Activated CD4-positive, alpha-beta T cell treated with anti-CD3 and anti-CD28 coated beads, Interleukin-2, amount 10 ng/mL, durations not matched to agents 24 days and 14 days (primary cell): ENCODE results near the gene CXCL3. TPM values are rescaled to one million over a fixed set of nuclear protein-coding genes. Genes with fewer than 3 reads are reported as not detected.

Experiments used
- DNase-seq: peaks from one replicate; pipeline ENCODE4 v3.0.0; 2022
- H3K27ac Mint-ChIP-seq: one replicate; pipeline ENCODE4 v1.8.0; 2022; ENCODE audit warnings: mild to moderate bottlenecking, mixed read lengths
- H3K27me3 Mint-ChIP-seq: one replicate; pipeline ENCODE4 v1.8.0; 2022; ENCODE audit warnings: mixed read lengths
- H3K36me3 Mint-ChIP-seq: one replicate; pipeline ENCODE4 v1.8.0; 2022; ENCODE audit warnings: low read depth, mild to moderate bottlenecking, mixed read lengths
- H3K4me1 Mint-ChIP-seq: one replicate; pipeline ENCODE4 v1.8.0; 2021; ENCODE audit warnings: mixed read lengths
- H3K4me3 Mint-ChIP-seq: one replicate; pipeline ENCODE4 v1.8.0; 2022; ENCODE audit warnings: mild to moderate bottlenecking, moderate library complexity, mixed read lengths
- H3K9me3 Mint-ChIP-seq: one replicate; pipeline ENCODE4 v1.8.0; 2021; ENCODE audit warnings: mixed read lengths
- intact Hi-C: fragments of 100-400 bp; cut with micrococcal nuclease; formaldehyde crosslinking; loops from one replicate; pipeline ENCODE4 v1.15.1; 2023
- total RNA-seq: library from RNA; stranded (reverse); gene quantifications from 2 replicates; pipeline ENCODE4 v1.2.3, GENCODE V29; 2022

CXCL3 gene
- total RNA-seq, 1 donor from 2014 or later = not detected

DNA sequence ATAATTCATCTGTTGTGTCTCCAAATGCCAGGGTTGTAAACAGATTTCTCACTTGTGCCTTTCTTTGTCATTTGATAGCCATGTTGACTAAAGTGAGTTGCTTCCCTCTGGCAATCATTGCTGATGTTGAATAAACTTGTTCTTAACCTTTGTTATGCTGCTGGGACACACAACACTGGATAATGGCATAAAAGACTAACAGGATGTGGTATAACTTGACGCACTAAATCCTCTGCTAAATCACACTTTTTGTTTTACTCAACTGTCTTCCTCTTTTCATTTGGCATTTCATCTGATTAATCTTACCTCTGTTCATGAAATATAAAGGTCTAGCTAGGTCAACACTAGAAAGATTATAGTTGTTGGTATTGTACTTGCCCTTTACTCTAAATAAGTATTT is 22.4 kb downstream of the CXCL3 start:
- no peak overlapping the region for H3K4me3 Mint-ChIP-seq
- intact Hi-C loops = no loop called here
- peaks cover 3% of the 10 kb centered on the region for H3K9me3 Mint-ChIP-seq
- no peaks in the 10 kb centered on the region for H3K27me3 Mint-ChIP-seq
- no peak for DNase-seq
- peaks cover 13% of the 10 kb centered on the region for H3K4me1 Mint-ChIP-seq
- H3K27ac Mint-ChIP-seq = no peak overlapping the region
- H3K36me3 Mint-ChIP-seq = no peaks in the 10 kb centered on the region

DNA sequence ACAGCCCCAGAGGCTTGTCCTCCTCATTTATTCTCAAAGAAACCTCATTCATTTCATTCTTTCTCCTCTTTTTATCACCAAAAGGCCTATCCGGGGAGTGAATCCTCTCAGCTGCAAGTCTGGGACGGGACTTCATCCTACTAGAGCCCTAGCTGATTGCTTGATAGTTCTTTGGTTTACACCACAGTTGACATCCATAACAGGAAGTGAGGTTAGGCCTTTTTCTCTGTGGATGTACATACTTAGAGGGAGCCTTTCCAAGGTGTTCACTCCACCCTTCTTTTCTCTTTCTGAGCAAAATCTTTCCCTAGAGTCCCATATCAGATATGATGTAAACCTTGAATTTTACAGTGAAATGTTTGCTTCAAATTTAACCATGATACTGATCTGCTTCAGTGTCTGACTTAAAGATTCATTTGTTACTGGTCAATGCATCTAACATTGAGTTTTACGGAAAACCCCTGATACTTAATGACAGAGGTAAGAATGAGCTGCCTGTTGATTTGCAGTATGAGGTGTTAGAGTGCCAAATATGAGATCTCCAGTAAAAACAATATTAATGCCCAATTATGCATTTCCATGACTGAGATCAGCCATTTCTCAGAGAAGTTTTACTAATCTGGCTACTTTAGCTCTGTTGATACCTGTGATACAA is 23.2 kb downstream of the CXCL3 start:
- intact Hi-C loops = no loop called here
- no peak overlapping the region for H3K4me3 Mint-ChIP-seq
- DNase-seq = no peak
- no peak overlapping the region for H3K27ac Mint-ChIP-seq
- H3K36me3 Mint-ChIP-seq = no peaks in the 10 kb centered on the region
- H3K27me3 Mint-ChIP-seq = no peaks in the 10 kb centered on the region
- H3K4me1 Mint-ChIP-seq = peaks cover 13% of the 10 kb centered on the region
- H3K9me3 Mint-ChIP-seq = peaks cover 3% of the 10 kb centered on the region

DNA sequence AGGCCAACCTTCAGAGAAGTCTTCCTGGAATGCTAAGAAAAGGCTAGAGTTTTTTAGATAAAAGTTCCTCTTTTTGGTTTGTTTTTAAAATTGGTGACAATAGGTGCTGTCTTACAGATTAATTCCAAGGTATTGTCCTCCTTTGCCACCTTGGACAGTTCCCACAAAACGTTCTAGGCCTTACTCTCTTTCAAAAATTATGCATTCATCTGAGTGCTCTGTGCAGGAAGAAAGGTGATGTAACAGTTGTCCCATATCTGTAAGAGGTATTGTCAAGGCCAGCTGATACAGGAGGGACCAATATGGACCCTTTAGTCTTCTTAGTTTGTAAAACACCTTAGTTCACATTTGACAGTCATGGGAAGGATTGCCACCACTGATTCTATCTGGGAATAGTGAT is 24.2 kb downstream of the CXCL3 start:
- peaks cover 3% of the 10 kb centered on the region for H3K9me3 Mint-ChIP-seq
- intact Hi-C loops = no loop called here
- H3K4me3 Mint-ChIP-seq = no peak overlapping the region
- no peaks in the 10 kb centered on the region for H3K27me3 Mint-ChIP-seq
- H3K36me3 Mint-ChIP-seq = no peaks in the 10 kb centered on the region
- no peak for DNase-seq
- H3K27ac Mint-ChIP-seq = no peak overlapping the region
- peaks cover 13% of the 10 kb centered on the region for H3K4me1 Mint-ChIP-seq

DNA sequence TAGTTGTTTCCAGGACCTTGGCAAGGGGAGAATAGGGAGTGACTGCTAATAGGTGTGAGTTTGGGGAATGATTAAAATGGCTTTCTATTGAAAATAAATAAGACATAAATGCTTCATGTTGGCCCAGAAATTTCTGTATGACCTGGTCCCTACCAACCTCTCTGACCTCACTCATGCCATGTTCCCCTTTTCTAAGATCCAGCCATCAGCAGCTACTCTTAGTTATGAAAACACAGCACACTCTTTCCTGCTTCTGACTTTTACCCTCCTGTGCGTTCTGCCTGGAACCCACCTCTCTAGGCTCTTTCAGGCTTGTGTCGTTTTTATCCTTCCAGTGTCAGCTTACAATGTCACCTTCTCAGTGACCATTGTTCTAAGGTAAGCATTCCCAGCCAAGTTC is 25.2 kb downstream of the CXCL3 start:
- Mint-ChIP-seq H3K4me1 (peaks cover 10% of the 10 kb centered on the region), H3K9me3 (peaks cover 3% of the 10 kb centered on the region), H3K4me3 (no peak overlapping the region), H3K27ac (no peak overlapping the region), H3K36me3 (no peaks in the 10 kb centered on the region), H3K27me3 (no peaks in the 10 kb centered on the region)
- intact Hi-C loops = no loop called here
- no peak for DNase-seq

DNA sequence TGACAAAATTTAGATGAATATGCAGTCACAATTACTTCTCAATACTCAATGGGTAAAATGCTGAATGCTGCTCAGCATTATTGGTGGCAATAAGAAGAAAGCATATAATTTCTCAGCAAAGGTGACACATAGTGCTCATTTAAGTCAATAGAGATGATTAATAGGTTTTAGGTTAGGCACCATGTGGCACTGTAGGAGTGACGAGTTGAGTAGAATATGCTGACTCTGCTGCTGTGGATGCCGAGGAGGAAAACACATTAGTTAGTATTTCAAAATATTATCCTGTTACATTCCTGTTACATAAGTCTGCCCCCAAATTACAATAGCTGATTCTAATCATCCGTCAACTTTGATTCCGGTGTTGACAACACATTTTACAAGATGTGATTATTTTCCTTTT is 26.4 kb downstream of the CXCL3 start:
- intact Hi-C loops = no loop called here
- Mint-ChIP-seq H3K27me3 (no peaks in the 10 kb centered on the region), H3K36me3 (no peaks in the 10 kb centered on the region), H3K4me1 (peaks cover 10% of the 10 kb centered on the region), H3K4me3 (no peak overlapping the region), H3K9me3 (peaks cover 3% of the 10 kb centered on the region), H3K27ac (no peak overlapping the region)
- DNase-seq = no peak

GRCh38 chr4:74009307-74009706 is 29.2 kb downstream of the CXCL3 start:
- Mint-ChIP-seq H3K27me3 (peaks cover under 1% of the 10 kb centered on the region), H3K36me3 (no peaks in the 10 kb centered on the region), H3K27ac (no peak overlapping the region), H3K9me3 (no peaks in the 10 kb centered on the region), H3K4me1 (no peaks in the 10 kb centered on the region), H3K4me3 (no peak overlapping the region)
- no peak for DNase-seq
- intact Hi-C loops = no loop called here

DNA sequence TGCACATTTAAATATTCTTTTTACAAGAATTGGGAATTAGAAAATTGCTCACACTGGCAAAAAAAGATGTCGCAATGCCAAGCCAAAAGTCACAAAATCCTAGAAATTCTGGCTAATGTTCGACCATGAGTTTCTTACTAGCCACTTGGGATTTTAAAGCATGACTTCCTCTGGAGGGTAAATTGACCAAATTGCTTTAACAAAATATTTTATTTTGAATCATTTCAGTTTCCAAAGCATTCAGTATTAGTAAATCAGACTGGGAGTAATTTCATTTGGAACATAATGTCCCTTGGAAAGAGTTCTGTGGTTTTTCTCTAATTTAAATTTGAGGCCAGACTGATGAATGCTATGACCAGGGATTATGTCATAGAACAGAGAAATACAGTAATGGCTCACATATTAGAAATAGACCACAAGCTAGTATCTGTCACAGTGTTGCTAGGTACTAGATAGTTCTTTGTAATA is 32.4 kb downstream of the CXCL3 start:
- Mint-ChIP-seq H3K4me1 (no peaks in the 10 kb centered on the region), H3K36me3 (no peaks in the 10 kb centered on the region), H3K27me3 (peaks cover 2% of the 10 kb centered on the region), H3K27ac (no peak overlapping the region), H3K9me3 (no peaks in the 10 kb centered on the region), H3K4me3 (no peak overlapping the region)
- DNase-seq = no peak
- intact Hi-C loops = no loop called here

GRCh38 chr4:74005528-74005927 is 33.0 kb downstream of the CXCL3 start:
- Mint-ChIP-seq H3K4me1 (no peaks in the 10 kb centered on the region), H3K27me3 (peaks cover 2% of the 10 kb centered on the region), H3K27ac (no peak overlapping the region), H3K9me3 (peaks cover 2% of the 10 kb centered on the region), H3K4me3 (no peak overlapping the region), H3K36me3 (no peaks in the 10 kb centered on the region)
- intact Hi-C loops = no loop called here
- no peak for DNase-seq

- H3K4me3 Mint-ChIP-seq = no peak overlapping the region
- no peak overlapping the region for H3K27ac Mint-ChIP-seq
- no peak for DNase-seq
- H3K9me3 Mint-ChIP-seq = peaks cover 2% of the 10 kb centered on the region
- no peaks in the 10 kb centered on the region for H3K4me1 Mint-ChIP-seq
- H3K36me3 Mint-ChIP-seq = no peaks in the 10 kb centered on the region
- peaks cover 3% of the 10 kb centered on the region for H3K27me3 Mint-ChIP-seq
- intact Hi-C loops = no loop called here
Measured at GRCh38 chr4:74004668-74005067, 33.8 kb downstream of the CXCL3 start.

DNA sequence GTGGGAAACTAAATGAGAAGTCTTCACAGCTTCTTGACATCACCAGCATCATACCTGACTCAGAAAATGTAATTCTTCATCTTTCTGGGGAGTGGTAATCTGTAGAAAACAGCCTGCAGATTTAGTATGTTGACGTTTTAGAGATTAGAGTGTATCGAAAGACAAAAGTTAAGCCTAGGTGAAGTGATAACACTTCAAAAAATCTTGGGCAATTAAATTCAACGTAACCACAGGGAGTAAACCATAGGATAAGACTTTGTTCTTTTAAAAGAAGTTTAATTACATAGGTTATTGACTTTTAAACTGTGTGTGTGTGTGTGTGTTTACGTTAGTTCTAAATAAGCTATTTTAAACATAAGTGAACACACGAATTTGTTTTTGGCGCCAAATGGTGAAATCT is 38.2 kb downstream of the CXCL3 start:
- Mint-ChIP-seq H3K36me3 (no peaks in the 10 kb centered on the region), H3K27me3 (peaks cover 21% of the 10 kb centered on the region), H3K27ac (no peak overlapping the region), H3K4me1 (no peaks in the 10 kb centered on the region), H3K9me3 (peaks cover 2% of the 10 kb centered on the region), H3K4me3 (no peak overlapping the region)
- no peak for DNase-seq
- intact Hi-C loops = no loop called here

DNA sequence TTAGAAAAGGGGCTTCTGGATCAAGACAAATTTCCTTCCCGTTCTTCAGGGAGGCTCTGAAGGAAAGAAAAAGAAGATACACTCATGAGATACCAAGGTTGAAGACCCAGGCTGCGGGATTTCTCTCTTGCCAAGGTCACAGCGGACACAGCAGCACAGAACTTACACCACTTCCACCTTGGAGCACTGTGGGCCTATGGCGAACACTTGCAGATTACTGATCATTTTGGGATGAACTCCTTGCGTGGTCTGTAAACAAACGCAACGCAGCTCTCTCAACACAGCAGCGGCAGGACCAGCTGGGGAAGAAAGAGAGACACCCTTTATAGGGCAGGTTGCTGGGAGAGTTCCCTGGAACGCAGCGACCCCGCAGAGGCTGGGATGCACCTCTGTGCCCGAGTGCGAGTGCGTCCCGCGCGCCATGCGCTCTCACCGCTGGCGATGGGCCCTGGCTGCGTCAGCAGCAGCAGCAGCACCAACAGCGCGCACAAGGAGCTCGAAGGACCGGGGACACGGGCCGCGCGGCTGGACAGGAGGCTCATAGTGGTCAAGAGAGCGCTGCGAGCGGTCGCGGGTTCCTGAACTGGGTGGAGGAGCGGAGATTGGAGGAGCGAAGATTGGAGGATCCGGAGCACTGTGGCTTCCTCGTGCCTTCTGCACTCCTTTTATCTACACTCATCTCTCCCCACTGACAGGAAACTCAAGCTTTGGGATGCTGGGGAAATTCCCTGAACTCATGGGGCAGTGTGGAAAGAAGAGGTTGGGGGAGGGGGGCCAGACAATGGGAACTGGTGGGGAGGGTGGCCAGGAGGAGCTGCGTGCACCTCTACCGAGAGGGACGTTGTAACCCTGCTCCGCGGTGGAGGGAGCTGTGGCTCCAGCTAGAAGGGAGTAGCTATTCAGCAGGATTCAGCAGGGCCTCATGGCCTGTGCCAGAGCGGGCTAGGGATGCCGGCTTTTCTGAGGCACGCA is 40.2 kb downstream of the CXCL3 start, which contains the start of gene CXCL5:
TSS of gene CXCL5 (minus strand) at position 638 of the 972 bp plus-strand sequence. CDS start at position 542, 96 bp downstream.
- intact Hi-C loops = no loop called here
- Mint-ChIP-seq H3K9me3 (peaks cover 2% of the 10 kb centered on the region), H3K27ac (no peak within 1 kb of the TSS), H3K27me3 (peaks cover 19% of the 10 kb centered on the region), H3K4me1 (no peaks in the 10 kb centered on the region), H3K4me3 (no peak within 1 kb of the TSS), H3K36me3 (no peaks in the 10 kb centered on the region)
- DNase-seq = no peak

GRCh38 chr4:73992050-73992449 is 46.4 kb downstream of the CXCL3 start:
- intact Hi-C loops = no loop called here
- Mint-ChIP-seq H3K36me3 (no peaks in the 10 kb centered on the region), H3K27me3 (peaks cover 1% of the 10 kb centered on the region), H3K27ac (no peak overlapping the region), H3K9me3 (no peaks in the 10 kb centered on the region), H3K4me1 (no peaks in the 10 kb centered on the region), H3K4me3 (no peak overlapping the region)
- no peak for DNase-seq

- Mint-ChIP-seq H3K9me3 (no peaks in the 10 kb centered on the region), H3K27me3 (peaks cover 1% of the 10 kb centered on the region), H3K27ac (no peak overlapping the region), H3K4me3 (no peak overlapping the region), H3K4me1 (no peaks in the 10 kb centered on the region), H3K36me3 (no peaks in the 10 kb centered on the region)
- no peak for DNase-seq
- intact Hi-C loops = no loop called here
Measured at GRCh38 chr4:73991742-73992000, 46.8 kb downstream of the CXCL3 start.

DNA sequence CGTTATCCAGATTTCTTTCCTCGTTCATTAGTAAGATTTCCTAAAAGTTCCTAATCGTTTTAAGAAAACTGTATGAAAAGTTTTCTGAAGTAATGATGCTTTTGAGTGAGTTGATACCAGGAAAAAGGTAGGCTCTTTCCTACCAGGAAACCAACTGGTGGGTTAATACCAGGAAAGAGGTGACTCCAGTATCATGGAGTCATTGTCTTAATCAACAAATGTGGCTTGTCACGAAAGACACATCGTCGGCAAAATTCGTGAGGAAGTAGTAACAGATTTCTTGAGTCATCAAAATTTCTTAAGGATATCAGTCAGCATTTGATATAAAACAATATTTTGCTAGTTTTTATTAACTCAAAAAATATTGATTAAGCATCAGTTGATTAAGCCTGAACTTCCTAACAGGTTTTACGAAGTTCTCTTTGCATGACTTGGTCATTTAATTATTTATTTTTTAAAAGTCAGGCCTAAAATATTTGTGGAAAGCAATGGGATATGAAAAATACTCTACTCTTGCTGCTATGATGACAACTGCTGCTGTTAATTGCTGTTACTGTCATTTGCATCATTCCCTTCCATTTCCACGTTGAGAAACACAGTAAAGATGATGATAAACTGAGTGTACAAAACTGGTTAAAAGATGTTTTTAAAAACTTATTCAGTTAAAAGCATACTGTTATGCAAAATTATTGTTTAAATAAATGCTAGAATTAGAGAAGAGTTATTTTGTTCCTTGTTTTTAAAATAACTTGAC is 47.3 kb downstream of the CXCL3 start:
- no peak for DNase-seq
- H3K36me3 Mint-ChIP-seq = no peaks in the 10 kb centered on the region
- no peaks in the 10 kb centered on the region for H3K4me1 Mint-ChIP-seq
- intact Hi-C loops = no loop called here
- H3K27ac Mint-ChIP-seq = no peak overlapping the region
- no peaks in the 10 kb centered on the region for H3K9me3 Mint-ChIP-seq
- peaks cover 1% of the 10 kb centered on the region for H3K27me3 Mint-ChIP-seq
- H3K4me3 Mint-ChIP-seq = no peak overlapping the region
